ENCODE measurements around the gene CREM. TPM values are rescaled to one million over a fixed set of nuclear protein-coding genes. Genes with fewer than 3 reads are reported as not detected.

CREM gene
- total RNA-seq, 3 donors from 2014 or later, result 113 to 125 (median 122) TPM

DNA sequence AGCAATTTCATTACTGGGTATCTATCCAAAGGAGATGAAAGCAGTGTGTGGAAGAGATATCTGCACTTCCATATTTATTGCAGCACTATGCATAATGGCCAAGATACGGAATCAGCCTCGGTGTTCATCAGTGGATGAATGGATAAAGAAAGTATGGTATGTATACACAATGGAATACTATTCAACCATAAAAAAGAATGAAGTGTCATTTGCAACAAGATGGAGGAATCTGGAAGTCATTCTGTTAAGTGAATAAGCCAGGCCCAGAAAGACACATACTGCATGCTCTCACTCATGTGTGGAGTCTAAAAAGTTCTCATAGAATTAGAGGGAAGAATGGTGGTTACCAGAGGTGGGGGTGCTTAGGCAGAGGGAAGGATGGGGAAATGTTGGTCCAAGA, 35.3 kb downstream of the CREM start:
- no peak overlapping the region for H3K4me3 Mint-ChIP-seq
- H3K27me3 Mint-ChIP-seq (ENCODE audit: low read depth), result no peaks in the 10 kb centered on the region
- DNase-seq (no peak), ATAC-seq (no peak)
- H3K9me3 Mint-ChIP-seq, result no peaks in the 10 kb centered on the region
- H3K36me3 Mint-ChIP-seq (ENCODE audit: insufficient read depth), result no peaks in the 10 kb centered on the region
- no peaks in the 10 kb centered on the region for H3K4me1 Mint-ChIP-seq (ENCODE audit: low read depth)

DNA sequence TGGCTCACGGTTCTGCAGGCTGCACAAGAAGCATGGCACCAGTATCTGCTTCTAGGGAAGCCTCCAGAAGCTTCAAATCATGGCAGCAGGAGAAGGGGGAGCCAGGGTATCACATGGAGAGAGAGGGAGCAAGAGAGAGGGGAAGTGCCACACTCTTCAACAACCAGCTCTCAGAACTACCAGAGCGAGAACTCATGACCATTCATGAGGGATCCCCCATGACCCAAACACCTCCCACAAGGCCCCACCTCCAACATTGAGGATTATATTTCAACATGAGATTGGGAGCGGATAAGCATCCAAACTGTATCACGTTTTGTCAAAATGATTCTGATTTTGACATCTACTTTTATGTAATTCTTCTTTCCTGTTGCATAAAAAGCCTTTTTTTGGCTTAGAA, 38.5 kb downstream of the CREM start:
- H3K36me3 Mint-ChIP-seq (ENCODE audit: insufficient read depth), result no peaks in the 10 kb centered on the region
- no peak overlapping the region for H3K4me3 Mint-ChIP-seq
- no peaks in the 10 kb centered on the region for H3K9me3 Mint-ChIP-seq
- DNase-seq, result no peak
- no peaks in the 10 kb centered on the region for H3K4me1 Mint-ChIP-seq (ENCODE audit: low read depth)
- H3K27me3 Mint-ChIP-seq (ENCODE audit: low read depth), result no peaks in the 10 kb centered on the region
- ATAC-seq, result no peak

DNA sequence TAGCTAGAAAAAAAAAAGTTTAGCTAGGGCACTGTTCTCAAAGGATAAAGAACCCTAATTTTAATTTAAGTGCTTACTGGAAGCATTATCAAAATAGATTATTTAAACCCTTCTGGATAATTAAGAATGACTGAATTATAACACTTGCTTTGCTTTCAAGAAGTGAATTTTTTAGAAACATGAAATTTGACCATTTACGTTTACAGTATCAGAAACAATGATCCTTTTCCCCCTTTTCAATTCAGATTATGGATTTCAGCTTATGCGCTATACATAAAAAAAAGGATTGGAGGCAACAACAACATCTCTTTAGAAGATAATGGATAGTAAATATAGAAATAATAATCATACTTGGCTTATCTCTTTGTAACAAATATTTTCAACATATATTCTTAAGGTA, 39.2 kb downstream of the CREM start:
- Mint-ChIP-seq H3K4me3 (no peak overlapping the region), H3K36me3 (ENCODE audit: insufficient read depth) (no peaks in the 10 kb centered on the region), H3K27me3 (ENCODE audit: low read depth) (no peaks in the 10 kb centered on the region), H3K9me3 (no peaks in the 10 kb centered on the region), H3K4me1 (ENCODE audit: low read depth) (no peaks in the 10 kb centered on the region)
- ATAC-seq (no peak), DNase-seq (no peak)

DNA sequence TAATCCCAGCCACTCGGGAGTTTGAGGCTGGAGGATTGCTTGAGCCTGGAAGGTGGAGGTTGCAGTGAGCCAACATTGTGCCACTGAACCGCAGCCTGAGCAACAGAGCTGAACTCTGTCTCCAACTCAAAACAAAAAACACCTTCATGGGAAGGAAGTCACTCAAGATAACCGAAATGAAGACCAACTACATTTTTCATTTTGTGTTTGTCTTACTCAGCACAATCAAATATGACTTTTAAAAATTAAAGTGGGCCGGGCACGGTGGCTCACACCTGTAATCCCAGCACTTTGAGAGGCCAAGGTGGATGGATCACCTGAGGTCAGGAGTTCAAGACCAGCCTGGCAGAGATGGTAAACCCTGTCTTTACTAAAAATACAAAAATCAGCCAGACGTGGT, 40.0 kb downstream of the CREM start:
- Mint-ChIP-seq H3K27me3 (ENCODE audit: low read depth) (no peaks in the 10 kb centered on the region), H3K4me3 (no peak overlapping the region), H3K9me3 (no peaks in the 10 kb centered on the region), H3K4me1 (ENCODE audit: low read depth) (no peaks in the 10 kb centered on the region), H3K36me3 (ENCODE audit: insufficient read depth) (no peaks in the 10 kb centered on the region)
- DNase-seq (no peak), ATAC-seq (no peak)

DNA sequence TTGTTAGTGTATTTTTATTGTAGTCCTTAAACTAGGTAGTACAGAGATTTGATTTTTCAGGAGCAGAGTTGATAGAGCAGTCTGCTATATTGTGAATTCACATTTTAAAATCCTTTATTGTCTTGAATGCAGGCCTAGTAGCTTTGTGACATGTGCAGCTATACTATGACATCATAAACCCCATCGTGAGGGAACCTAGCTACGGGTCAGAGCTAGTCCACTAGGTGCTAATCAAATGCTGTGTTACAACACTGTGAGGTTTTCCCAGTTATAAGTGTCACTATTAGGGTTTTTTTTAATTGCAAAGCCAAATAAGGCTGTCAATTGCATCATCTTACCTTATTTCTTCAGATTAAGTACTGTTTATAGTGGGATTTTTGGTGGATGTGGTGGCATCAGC, 40.7 kb downstream of the CREM start:
- Mint-ChIP-seq H3K27me3 (ENCODE audit: low read depth) (no peaks in the 10 kb centered on the region), H3K36me3 (ENCODE audit: insufficient read depth) (no peaks in the 10 kb centered on the region), H3K4me3 (no peak overlapping the region), H3K4me1 (ENCODE audit: low read depth) (no peaks in the 10 kb centered on the region), H3K9me3 (no peaks in the 10 kb centered on the region)
- ATAC-seq, result no peak
- no peak for DNase-seq

DNA sequence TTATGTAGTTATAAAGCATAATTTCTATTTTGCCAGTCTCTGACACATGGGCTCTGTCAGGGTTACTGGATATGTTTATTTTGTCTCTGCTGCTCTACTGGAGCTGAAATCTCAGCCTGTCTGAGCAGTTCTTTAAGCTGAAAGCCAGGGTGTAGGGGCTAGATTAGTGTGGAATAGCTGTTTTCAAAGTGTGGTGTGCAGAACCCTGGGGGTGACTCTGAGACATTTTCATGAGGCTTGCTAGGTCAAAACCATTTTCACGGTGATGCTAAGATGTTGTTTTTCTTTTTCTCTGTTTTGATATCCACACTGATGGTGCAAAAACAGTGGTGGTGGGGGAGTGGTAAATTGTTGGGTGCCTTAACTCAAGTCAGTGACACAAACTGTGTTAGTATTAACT, 45.5 kb downstream of the CREM start:
- DNase-seq (no peak), ATAC-seq (no peak)
- Mint-ChIP-seq H3K4me3 (no peak overlapping the region), H3K36me3 (ENCODE audit: insufficient read depth) (peaks cover 2% of the 10 kb centered on the region), H3K9me3 (no peaks in the 10 kb centered on the region), H3K4me1 (ENCODE audit: low read depth) (no peaks in the 10 kb centered on the region), H3K27me3 (ENCODE audit: low read depth) (no peaks in the 10 kb centered on the region)

DNA sequence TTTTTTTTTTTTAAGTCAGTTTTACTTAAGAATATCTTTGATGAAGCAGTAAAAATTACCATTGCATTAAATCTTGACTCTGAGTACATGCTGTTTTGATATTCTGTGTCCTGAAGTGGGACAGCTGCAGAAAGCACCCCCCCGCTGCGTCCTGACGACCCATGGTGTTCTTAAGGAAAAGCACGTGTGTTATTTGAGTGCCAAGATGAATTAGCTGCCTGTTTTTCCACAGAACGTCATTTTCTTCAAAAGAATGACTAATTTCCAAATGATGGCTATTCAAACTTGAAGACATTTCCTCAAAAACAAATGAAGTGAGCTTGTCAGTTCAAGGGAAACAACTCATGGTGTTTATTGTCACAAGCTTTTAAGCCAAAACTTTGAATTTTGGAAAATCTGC, 45.9 kb downstream of the CREM start:
- DNase-seq (no peak), ATAC-seq (no peak)
- H3K4me1 Mint-ChIP-seq (ENCODE audit: low read depth), result no peaks in the 10 kb centered on the region
- no peaks in the 10 kb centered on the region for H3K9me3 Mint-ChIP-seq
- peaks cover 2% of the 10 kb centered on the region for H3K36me3 Mint-ChIP-seq (ENCODE audit: insufficient read depth)
- no peaks in the 10 kb centered on the region for H3K27me3 Mint-ChIP-seq (ENCODE audit: low read depth)
- no peak overlapping the region for H3K4me3 Mint-ChIP-seq

DNA sequence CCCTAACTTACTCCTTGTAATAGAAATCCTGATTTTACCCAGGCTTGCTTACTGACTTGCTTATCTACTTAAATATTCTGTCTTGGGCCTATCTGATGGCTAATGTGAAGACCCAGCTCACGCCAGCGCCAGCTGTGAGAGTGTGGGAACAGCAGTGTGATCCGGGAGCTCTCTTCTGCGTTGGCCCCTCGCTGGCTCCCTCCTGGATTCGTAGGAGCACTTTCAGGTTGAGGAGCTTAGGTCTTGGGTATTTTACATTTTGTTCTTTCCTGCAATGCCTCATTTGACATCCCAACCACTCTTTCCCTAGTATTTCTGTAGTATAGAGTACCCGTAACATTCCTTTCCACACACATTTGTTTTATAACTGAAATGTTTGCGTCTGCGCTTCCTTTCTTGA, 51.7 kb downstream of the CREM start:
- DNase-seq (no peak), ATAC-seq (no peak)
- no peaks in the 10 kb centered on the region for H3K4me1 Mint-ChIP-seq (ENCODE audit: low read depth)
- H3K27me3 Mint-ChIP-seq (ENCODE audit: low read depth), result no peaks in the 10 kb centered on the region
- no peaks in the 10 kb centered on the region for H3K9me3 Mint-ChIP-seq
- H3K36me3 Mint-ChIP-seq (ENCODE audit: insufficient read depth), result peaks cover 6% of the 10 kb centered on the region
- H3K4me3 Mint-ChIP-seq, result no peak overlapping the region

DNA sequence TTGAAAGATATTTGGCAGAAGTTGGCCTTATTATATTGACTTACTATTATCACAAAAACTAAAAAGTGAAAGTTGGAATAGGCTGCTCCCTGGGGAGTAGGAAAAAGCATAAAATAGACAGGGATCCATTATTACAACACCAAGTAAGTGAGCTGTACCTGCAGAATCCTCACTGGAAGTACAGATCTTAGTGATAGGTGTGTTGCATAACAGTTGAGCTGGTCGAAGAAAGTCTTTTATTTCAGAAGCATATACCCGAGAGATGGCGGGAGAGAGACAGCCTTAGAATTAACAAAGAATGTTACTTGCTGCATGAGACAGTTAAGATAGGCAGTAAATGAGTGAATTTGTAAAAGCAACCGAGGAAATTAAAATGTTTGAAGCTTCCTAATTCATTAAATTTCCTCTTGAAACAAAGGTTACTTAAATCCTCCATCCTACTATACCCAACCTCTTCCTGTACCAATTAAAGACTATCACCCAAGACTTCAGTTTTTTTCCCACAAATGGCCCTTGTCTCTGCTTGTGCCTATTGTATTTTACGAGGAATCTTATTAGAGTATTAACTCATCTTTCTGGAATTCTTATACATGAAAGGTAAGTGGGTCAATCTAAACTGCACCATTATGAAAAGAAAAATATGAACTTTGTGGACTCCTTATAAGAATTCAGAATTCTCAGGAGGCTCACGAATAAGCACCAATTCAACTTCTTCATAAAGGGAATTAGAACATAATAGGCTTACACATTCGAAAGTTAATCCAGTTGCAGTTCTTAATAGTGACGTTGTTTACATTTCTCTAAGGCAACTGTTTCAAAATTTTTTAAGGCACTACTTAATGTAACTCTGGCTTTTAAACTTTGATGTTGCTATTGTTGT, 56.2 kb downstream of the CREM start:
- Mint-ChIP-seq H3K36me3 (ENCODE audit: insufficient read depth) (peaks cover 6% of the 10 kb centered on the region), H3K27me3 (ENCODE audit: low read depth) (no peaks in the 10 kb centered on the region), H3K4me3 (no peak overlapping the region), H3K9me3 (no peaks in the 10 kb centered on the region), H3K4me1 (ENCODE audit: low read depth) (peaks cover 5% of the 10 kb centered on the region)
- ATAC-seq (no peak), DNase-seq (no peak)

DNA sequence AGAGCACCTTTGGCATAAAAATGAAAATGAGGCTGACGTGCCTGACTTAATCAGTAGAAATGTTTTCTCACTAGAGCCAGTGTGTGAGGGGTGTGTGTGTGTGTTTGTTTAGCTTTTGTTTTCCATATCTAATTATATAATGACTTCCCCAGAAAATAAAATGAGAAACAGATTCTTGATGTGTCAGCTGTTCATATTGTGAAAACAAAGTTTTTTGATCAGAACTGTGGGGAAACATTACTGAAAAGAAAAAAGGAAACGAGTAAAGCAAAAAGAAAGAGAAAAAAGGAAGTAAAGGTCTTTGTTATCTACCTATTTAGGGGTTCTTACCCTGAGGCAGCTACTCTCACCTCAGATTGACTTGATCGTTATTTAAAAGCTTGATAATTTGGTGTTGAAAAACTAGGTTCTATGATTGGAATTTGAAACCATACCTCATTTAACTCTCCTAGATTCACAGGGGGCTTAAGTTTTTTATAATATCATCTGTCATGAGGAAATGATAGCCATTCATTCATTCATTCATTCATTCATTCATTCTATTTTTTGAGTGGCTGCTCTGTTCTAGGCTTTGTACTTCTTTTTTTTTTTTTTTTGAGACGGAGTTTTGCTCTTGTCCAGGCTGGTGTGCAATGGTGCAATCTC, 58.0 kb downstream of the CREM start:
- Mint-ChIP-seq H3K27me3 (ENCODE audit: low read depth) (no peaks in the 10 kb centered on the region), H3K4me1 (ENCODE audit: low read depth) (peaks cover 5% of the 10 kb centered on the region), H3K36me3 (ENCODE audit: insufficient read depth) (peaks cover 3% of the 10 kb centered on the region), H3K9me3 (no peaks in the 10 kb centered on the region), H3K4me3 (no peak overlapping the region)
- no peak for ATAC-seq
- DNase-seq, result no peak

DNA sequence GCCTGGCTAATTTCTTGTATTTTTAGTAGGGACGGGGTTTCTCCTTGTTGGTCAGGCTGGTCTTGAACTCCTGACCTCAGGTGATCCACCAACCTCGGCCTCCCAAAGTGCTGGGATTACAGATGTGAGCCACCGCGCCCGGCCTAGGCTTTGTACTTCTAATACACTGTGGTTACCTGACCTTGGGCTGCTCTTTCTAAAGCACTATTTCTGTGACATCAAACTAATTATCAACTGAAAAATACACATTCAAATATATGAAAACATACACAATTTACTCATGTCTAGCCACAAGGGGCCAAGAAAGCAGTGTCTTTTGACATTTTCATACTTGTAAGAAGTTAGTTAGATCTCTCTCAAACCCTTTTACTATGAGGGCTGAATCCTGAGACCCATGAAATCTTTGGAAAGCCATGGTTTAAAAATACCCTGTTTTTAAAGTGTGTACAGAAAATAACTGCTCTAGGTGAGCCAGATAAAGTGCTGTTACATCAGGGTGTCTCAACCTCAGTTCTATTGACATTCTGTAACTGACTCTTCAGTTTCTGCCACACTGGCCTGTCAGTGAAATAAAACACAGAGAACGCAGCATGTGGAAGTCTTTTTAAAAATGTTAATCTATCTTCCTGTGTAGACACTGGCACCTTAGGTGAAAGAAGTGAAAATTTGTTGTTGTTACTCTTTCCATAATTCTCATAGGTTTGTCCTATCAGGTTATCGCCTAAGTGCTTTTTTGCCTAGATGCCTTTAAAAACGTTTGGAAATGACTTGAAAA, 58.8 kb downstream of the CREM start:
- ATAC-seq (no peak), DNase-seq (no peak)
- Mint-ChIP-seq H3K27me3 (ENCODE audit: low read depth) (no peaks in the 10 kb centered on the region), H3K36me3 (ENCODE audit: insufficient read depth) (peaks cover 5% of the 10 kb centered on the region), H3K9me3 (no peaks in the 10 kb centered on the region), H3K4me1 (ENCODE audit: low read depth) (peaks cover 5% of the 10 kb centered on the region), H3K4me3 (no peak overlapping the region)

DNA sequence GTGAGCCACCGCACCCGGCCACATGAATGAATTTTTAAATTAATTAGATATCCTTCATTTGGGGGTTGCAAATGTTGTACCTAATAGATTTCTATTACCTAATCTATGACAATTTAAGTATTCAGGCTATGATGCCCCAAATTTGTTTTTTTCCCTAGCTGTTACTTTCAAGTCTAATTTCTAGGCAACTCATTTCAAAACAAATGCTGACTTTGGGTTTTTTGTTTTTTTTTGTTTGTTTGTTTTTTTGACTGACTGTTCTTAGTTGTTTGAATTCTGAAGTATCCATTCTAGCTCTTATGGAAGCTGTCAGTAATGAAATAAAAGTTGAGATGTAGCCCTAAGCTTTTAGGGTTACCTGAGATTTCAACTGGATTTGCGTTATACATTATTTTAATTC, 62.3 kb downstream of the CREM start:
- Mint-ChIP-seq H3K4me3 (no peak overlapping the region), H3K36me3 (ENCODE audit: insufficient read depth) (peaks cover 10% of the 10 kb centered on the region), H3K9me3 (no peaks in the 10 kb centered on the region), H3K4me1 (ENCODE audit: low read depth) (peaks cover 12% of the 10 kb centered on the region), H3K27me3 (ENCODE audit: low read depth) (no peaks in the 10 kb centered on the region)
- DNase-seq, result no peak
- no peak for ATAC-seq

DNA sequence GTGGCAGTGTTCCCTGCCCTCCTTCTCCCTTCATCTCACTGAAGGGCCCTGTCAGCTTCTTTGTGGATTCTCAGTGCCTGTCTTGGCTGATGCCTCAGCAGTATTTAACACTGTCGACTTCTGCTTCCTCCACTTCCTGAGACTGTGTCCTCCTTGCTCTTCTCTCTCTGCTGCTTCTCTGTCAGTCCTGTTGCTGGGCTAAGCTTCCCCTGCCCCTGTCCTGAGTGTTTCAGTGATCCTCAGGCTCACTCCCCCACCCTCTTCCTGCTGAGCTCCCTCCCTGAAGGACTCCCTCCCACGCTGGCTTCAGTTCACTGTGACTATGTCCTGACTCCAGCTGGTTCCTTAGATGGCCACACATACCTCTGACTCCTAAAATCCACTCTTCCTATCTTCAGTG, 64.9 kb downstream of the CREM start:
- ATAC-seq, result no peak
- Mint-ChIP-seq H3K4me3 (no peak overlapping the region), H3K4me1 (ENCODE audit: low read depth) (peaks cover 23% of the 10 kb centered on the region), H3K9me3 (no peaks in the 10 kb centered on the region), H3K27me3 (ENCODE audit: low read depth) (no peaks in the 10 kb centered on the region), H3K36me3 (ENCODE audit: insufficient read depth) (peaks cover 10% of the 10 kb centered on the region)
- no peak for DNase-seq

DNA sequence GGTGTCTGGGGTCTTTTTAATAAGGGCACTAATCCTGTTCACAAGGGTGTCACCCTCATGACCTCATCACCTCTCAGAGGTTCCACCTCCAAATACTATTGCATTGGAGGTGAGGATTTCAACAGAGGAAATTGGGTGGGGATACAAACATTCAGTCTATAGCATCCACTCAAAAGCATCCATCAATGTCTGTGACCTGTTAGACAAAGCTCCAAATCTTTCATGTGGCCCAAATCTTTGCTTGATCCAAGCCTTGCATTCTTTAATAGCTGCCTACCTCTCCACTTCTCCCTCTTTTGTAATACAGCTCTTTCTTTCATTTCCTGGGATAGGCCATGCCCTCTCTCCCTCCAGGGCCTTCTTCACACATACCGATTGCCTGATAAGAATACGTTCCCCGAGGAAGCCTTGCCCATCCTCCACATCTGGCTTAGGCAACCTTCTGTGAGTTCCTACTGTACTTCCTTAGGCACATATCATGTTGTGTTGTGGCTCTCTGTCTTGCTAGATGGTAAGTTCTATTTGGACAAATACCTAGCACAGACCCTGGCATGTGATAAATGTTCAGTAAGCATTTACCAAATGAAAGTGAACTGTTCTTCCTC, 66.1 kb downstream of the CREM start:
- Mint-ChIP-seq H3K36me3 (ENCODE audit: insufficient read depth) (peaks cover 10% of the 10 kb centered on the region), H3K4me1 (ENCODE audit: low read depth) (peaks cover 27% of the 10 kb centered on the region), H3K4me3 (no peak overlapping the region), H3K9me3 (no peaks in the 10 kb centered on the region), H3K27me3 (ENCODE audit: low read depth) (no peaks in the 10 kb centered on the region)
- DNase-seq, result no peak
- no peak for ATAC-seq
